ENCODE results near the gene PPP1R14C.

The PPP1R14C gene

GRCh38 chr6:150212778-150213177 is 69.9 kb downstream of the PPP1R14C start:
- Histone ChIP-seq H3K4me1 (ENCODE audit: control insufficient read depth, insufficient read depth, low read length, poor library complexity, severe bottlenecking) (no peaks in the 10 kb centered on the region), H3K27ac (ENCODE audit: insufficient read depth, low read length, poor library complexity, severe bottlenecking) (no peak overlapping the region), H3K9me3 (ENCODE audit: control insufficient read depth, low read length) (no peaks in the 10 kb centered on the region), H3K36me3 (ENCODE audit: control insufficient read depth, insufficient read depth, low read length) (no peaks in the 10 kb centered on the region), H3K27me3 (replicated peaks; ENCODE audit: control insufficient read depth, insufficient read depth, low read length, poor library complexity, severe bottlenecking) (no peaks in the 10 kb centered on the region), H3K4me3 (ENCODE audit: insufficient read depth, low read depth, low read length, poor library complexity, severe bottlenecking) (no peak overlapping the region)
- no peak for DNase-seq

GRCh38 chr6:150213301-150213700 is 70.5 kb downstream of the PPP1R14C start:
- Histone ChIP-seq H3K36me3 (ENCODE audit: control insufficient read depth, insufficient read depth, low read length) (no peaks in the 10 kb centered on the region), H3K4me1 (ENCODE audit: control insufficient read depth, insufficient read depth, low read length, poor library complexity, severe bottlenecking) (no peaks in the 10 kb centered on the region), H3K4me3 (ENCODE audit: insufficient read depth, low read depth, low read length, poor library complexity, severe bottlenecking) (no peak overlapping the region), H3K27ac (ENCODE audit: insufficient read depth, low read length, poor library complexity, severe bottlenecking) (no peak overlapping the region), H3K27me3 (replicated peaks; ENCODE audit: control insufficient read depth, insufficient read depth, low read length, poor library complexity, severe bottlenecking) (no peaks in the 10 kb centered on the region), H3K9me3 (ENCODE audit: control insufficient read depth, low read length) (no peaks in the 10 kb centered on the region)
- DNase-seq = no peak

GRCh38 chr6:150214310-150214709 is 71.5 kb downstream of the PPP1R14C start:
- no peak overlapping the region for H3K27ac ChIP-seq (ENCODE audit: insufficient read depth, low read length, poor library complexity, severe bottlenecking)
- DNase-seq = no peak
- H3K4me1 ChIP-seq (ENCODE audit: control insufficient read depth, insufficient read depth, low read length, poor library complexity, severe bottlenecking) = no peaks in the 10 kb centered on the region
- H3K9me3 ChIP-seq (ENCODE audit: control insufficient read depth, low read length) = no peaks in the 10 kb centered on the region
- H3K4me3 ChIP-seq (ENCODE audit: insufficient read depth, low read depth, low read length, poor library complexity, severe bottlenecking) = no peak overlapping the region
- H3K27me3 ChIP-seq (replicated peaks; ENCODE audit: control insufficient read depth, insufficient read depth, low read length, poor library complexity, severe bottlenecking) = no peaks in the 10 kb centered on the region
- no peaks in the 10 kb centered on the region for H3K36me3 ChIP-seq (ENCODE audit: control insufficient read depth, insufficient read depth, low read length)

GRCh38 chr6:150220634-150221551 is 78.0 kb downstream of the PPP1R14C start:
- H3K4me3 ChIP-seq (ENCODE audit: insufficient read depth, low read depth, low read length, poor library complexity, severe bottlenecking) = no peak overlapping the region
- H3K4me1 ChIP-seq (ENCODE audit: control insufficient read depth, insufficient read depth, low read length, poor library complexity, severe bottlenecking) = no peaks in the 10 kb centered on the region
- no peaks in the 10 kb centered on the region for H3K9me3 ChIP-seq (ENCODE audit: control insufficient read depth, low read length)
- DNase-seq = no peak
- H3K36me3 ChIP-seq (ENCODE audit: control insufficient read depth, insufficient read depth, low read length) = no peaks in the 10 kb centered on the region
- H3K27me3 ChIP-seq (replicated peaks; ENCODE audit: control insufficient read depth, insufficient read depth, low read length, poor library complexity, severe bottlenecking) = no peaks in the 10 kb centered on the region
- H3K27ac ChIP-seq (ENCODE audit: insufficient read depth, low read length, poor library complexity, severe bottlenecking) = no peak overlapping the region

GRCh38 chr6:150224820-150225219 is 82.0 kb downstream of the PPP1R14C start:
- no peak for DNase-seq
- Histone ChIP-seq H3K27ac (ENCODE audit: insufficient read depth, low read length, poor library complexity, severe bottlenecking) (no peak overlapping the region), H3K36me3 (ENCODE audit: control insufficient read depth, insufficient read depth, low read length) (no peaks in the 10 kb centered on the region), H3K27me3 (replicated peaks; ENCODE audit: control insufficient read depth, insufficient read depth, low read length, poor library complexity, severe bottlenecking) (no peaks in the 10 kb centered on the region), H3K4me1 (ENCODE audit: control insufficient read depth, insufficient read depth, low read length, poor library complexity, severe bottlenecking) (no peaks in the 10 kb centered on the region), H3K4me3 (ENCODE audit: insufficient read depth, low read depth, low read length, poor library complexity, severe bottlenecking) (no peak overlapping the region), H3K9me3 (ENCODE audit: control insufficient read depth, low read length) (no peaks in the 10 kb centered on the region)

GRCh38 chr6:150227281-150227680 is 84.4 kb downstream of the PPP1R14C start:
- H3K27ac ChIP-seq (ENCODE audit: insufficient read depth, low read length, poor library complexity, severe bottlenecking) = no peak overlapping the region
- no peak for DNase-seq
- no peaks in the 10 kb centered on the region for H3K27me3 ChIP-seq (replicated peaks; ENCODE audit: control insufficient read depth, insufficient read depth, low read length, poor library complexity, severe bottlenecking)
- no peaks in the 10 kb centered on the region for H3K4me1 ChIP-seq (ENCODE audit: control insufficient read depth, insufficient read depth, low read length, poor library complexity, severe bottlenecking)
- H3K9me3 ChIP-seq (ENCODE audit: control insufficient read depth, low read length) = no peaks in the 10 kb centered on the region
- no peaks in the 10 kb centered on the region for H3K36me3 ChIP-seq (ENCODE audit: control insufficient read depth, insufficient read depth, low read length)
- H3K4me3 ChIP-seq (ENCODE audit: insufficient read depth, low read depth, low read length, poor library complexity, severe bottlenecking) = no peak overlapping the region

GRCh38 chr6:150228072-150228733 is 85.4 kb downstream of the PPP1R14C start:
- Histone ChIP-seq H3K9me3 (ENCODE audit: control insufficient read depth, low read length) (no peaks in the 10 kb centered on the region), H3K4me1 (ENCODE audit: control insufficient read depth, insufficient read depth, low read length, poor library complexity, severe bottlenecking) (no peaks in the 10 kb centered on the region), H3K36me3 (ENCODE audit: control insufficient read depth, insufficient read depth, low read length) (no peaks in the 10 kb centered on the region), H3K27ac (ENCODE audit: insufficient read depth, low read length, poor library complexity, severe bottlenecking) (no peak overlapping the region), H3K27me3 (replicated peaks; ENCODE audit: control insufficient read depth, insufficient read depth, low read length, poor library complexity, severe bottlenecking) (no peaks in the 10 kb centered on the region), H3K4me3 (ENCODE audit: insufficient read depth, low read depth, low read length, poor library complexity, severe bottlenecking) (no peak overlapping the region)
- no peak for DNase-seq

GRCh38 chr6:150229436-150230163 is 86.8 kb downstream of the PPP1R14C start:
- Histone ChIP-seq H3K36me3 (ENCODE audit: control insufficient read depth, insufficient read depth, low read length) (no peaks in the 10 kb centered on the region), H3K27me3 (replicated peaks; ENCODE audit: control insufficient read depth, insufficient read depth, low read length, poor library complexity, severe bottlenecking) (no peaks in the 10 kb centered on the region), H3K4me1 (ENCODE audit: control insufficient read depth, insufficient read depth, low read length, poor library complexity, severe bottlenecking) (no peaks in the 10 kb centered on the region), H3K27ac (ENCODE audit: insufficient read depth, low read length, poor library complexity, severe bottlenecking) (no peak overlapping the region), H3K4me3 (ENCODE audit: insufficient read depth, low read depth, low read length, poor library complexity, severe bottlenecking) (no peak overlapping the region), H3K9me3 (ENCODE audit: control insufficient read depth, low read length) (no peaks in the 10 kb centered on the region)
- no peak for DNase-seq

- Histone ChIP-seq H3K4me1 (ENCODE audit: control insufficient read depth, insufficient read depth, low read length, poor library complexity, severe bottlenecking) (no peaks in the 10 kb centered on the region), H3K27me3 (replicated peaks; ENCODE audit: control insufficient read depth, insufficient read depth, low read length, poor library complexity, severe bottlenecking) (no peaks in the 10 kb centered on the region), H3K36me3 (ENCODE audit: control insufficient read depth, insufficient read depth, low read length) (no peaks in the 10 kb centered on the region), H3K9me3 (ENCODE audit: control insufficient read depth, low read length) (no peaks in the 10 kb centered on the region), H3K4me3 (ENCODE audit: insufficient read depth, low read depth, low read length, poor library complexity, severe bottlenecking) (no peak overlapping the region), H3K27ac (ENCODE audit: insufficient read depth, low read length, poor library complexity, severe bottlenecking) (no peak overlapping the region)
- no peak for DNase-seq
Observed at GRCh38 chr6:150230164-150230561, 87.3 kb downstream of the PPP1R14C start.

Measured in effector memory CD4-positive, alpha-beta T cell (primary cell).